Fibroblast of skin of left biceps (primary cell): ENCODE measurements around the gene XXYLT1.
"Not testable (repeated sequence)": the region's sequence is repeated elsewhere in the genome, so short reads cannot be mapped to it uniquely, and the experiment has no call there.

Source experiments
- DNase-seq, 2 experiments: peaks; one replicate each; pipeline ENCODE4 v3.0.0-alpha.2; 2013; ENCODE audit warnings: low read depth in 2 of 2

Gene XXYLT1

DNA sequence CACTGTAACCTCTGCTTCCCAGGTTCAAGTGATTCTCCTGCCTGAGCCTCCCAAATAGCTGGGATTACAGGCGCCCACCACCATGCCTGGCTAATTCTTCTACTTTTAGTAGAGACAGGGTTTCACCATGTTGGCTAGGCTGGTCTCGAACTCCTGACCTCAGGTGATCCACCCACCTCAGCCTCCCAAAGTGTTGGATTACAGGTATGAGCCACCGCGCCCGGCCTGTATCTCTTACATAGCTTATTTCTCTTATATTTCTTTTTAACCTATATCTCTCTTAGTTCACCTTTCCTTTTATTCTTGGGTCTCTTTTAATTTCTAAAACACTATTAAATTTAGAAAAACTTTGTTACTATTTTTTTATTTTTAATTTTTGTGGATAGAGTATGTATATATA, 42.1 kb downstream of the XXYLT1 start:
- DNase-seq: not testable (repeated sequence)

DNA sequence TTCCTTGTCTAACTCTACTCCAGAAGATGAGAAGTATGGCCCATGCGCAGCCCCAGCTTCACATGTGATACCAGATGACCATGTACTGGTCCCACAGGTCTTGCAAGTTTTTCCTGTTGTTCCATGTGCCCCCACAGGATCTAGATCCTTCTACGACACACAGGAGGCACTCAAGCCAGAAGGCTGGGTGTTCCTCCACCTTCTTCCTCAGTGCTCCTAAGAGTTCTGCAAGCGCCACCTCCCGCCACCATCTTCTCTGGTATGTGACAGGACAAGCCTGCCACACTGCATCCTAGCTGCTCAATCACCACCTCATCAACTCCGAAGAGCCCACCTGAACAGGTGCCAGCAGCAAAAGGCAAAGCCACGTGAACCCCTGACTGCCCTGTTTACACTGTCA, 43.1 kb downstream of the XXYLT1 start:
- no peak for DNase-seq

DNA sequence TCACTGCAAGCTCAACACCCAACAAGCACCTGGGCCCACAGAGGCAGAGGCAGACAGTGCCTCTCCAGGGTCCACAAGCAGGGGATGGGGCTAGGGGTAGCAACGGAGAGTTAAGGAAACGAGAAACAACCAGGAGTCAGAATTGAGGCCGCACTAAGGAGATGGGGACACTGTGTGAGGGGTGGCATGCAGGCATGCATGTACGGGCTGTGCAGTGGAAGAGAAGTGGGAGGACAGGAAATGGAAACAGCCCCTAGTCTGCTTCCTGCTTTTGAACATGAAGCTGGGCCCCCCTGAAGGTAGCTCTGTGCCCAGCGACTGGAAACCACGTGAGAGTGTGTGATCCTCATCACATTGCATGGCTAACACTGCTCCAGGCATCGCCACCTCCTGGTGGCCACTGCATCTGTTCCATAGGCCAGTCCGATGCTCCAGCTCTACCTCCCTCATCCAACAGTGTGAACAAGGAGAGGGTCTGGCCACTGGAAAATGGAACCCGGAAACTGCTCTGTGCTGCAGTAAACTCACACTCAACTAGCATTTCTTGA, 44.0 kb downstream of the XXYLT1 start:
- DNase-seq: no peak

DNA sequence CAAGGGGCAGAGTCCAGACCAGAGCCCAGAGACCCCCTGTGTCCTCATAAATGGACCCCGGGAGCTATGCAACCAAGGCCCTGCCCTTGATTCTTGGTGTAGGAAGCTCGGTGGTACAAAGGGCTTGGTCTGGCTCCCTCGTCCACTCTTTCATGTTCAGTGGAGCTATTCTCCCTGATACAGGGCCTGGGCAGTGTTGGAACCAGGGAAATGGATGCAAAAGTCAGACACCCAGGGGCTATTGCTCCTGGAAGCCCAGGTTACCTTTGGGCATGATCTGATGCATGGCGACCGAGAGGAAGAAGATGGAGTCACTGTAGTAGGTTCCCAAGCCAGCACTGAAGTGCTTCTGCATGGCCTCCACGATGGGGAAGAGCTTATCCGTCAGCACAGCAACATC, 44.5 kb downstream of the XXYLT1 start:
- no peak for DNase-seq

- no peak for DNase-seq
These were observed 45.9 kb downstream of the XXYLT1 start for GRCh38 chr3:195224980-195225580.

GRCh38 chr3:195224156-195224979, 46.6 kb downstream of the XXYLT1 start:
- DNase-seq: no peak

DNA sequence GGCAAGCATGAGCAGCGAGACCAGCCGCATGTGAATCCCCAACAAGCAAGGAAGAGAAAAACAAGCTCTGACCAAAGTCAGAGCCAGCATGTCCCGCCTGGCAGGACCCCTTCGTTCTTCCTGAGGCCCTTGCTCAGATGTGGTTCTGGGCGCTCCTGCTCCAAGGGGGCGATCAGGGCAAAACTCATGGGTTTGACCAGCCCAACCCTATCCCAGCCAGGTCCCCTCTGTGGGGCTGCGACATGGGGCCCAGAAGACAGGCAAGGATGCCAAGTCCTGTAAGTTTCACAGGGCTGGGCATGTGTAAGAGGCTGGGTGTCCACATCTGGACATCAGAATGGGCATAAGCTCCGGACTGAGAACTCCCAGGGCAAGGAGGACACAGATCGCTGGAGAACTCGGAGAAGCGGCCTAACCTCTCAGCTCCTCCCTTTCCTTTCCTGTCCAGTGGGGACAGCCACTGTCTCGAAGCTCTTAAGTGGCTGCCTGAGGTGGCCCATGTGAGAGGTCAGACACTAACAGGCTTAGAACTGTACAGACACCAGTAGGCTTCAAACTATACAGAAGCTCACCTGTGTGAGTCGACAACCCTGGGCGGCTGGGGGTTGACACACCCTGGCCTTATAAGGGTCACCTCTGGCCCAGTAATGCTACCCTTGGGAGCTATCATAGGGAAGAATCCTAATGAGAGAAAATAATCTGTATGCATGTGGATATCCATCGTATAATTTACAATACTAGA, 48.9 kb downstream of the XXYLT1 start:
- DNase-seq: no peak

DNA sequence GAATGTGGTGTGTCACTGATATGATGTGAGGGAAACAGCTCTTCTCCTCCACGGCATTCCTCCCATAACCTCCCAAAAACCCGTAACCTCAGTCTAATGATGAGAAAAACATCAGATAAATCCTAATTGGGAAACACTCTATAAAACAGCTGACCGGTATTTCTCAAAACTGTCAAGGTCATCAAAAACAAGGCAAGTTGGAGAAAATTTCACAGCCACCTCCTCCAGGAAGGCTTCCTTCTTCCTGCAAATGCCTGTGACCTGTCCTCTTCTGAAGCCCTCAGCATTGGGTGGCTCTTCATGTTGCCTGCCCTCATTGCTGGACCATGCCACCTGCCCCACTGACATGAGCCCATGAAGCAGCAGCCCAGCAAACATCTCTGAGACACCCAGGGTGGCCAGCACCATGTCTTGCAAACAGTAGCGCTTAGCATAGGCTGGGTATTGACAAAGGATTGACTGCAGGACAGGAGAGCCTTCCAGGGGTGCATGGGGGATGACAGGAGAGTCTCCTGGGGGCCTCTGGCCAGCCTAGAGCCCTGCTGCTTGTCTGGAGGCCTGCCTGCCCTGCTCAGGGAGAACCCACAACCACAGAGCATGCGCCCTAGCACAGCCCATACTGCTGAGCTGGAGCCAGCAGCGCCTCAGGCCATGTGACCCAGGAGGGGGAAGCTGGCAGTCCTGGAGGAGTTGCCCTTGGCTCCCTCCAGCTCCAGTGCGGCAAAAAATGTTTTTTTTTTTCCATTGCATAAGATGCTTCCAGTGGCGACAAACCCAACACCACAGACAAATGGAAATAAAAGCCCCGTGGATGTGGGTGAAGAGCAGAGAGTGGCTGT, 49.7 kb downstream of the XXYLT1 start:
- no peak for DNase-seq

DNA sequence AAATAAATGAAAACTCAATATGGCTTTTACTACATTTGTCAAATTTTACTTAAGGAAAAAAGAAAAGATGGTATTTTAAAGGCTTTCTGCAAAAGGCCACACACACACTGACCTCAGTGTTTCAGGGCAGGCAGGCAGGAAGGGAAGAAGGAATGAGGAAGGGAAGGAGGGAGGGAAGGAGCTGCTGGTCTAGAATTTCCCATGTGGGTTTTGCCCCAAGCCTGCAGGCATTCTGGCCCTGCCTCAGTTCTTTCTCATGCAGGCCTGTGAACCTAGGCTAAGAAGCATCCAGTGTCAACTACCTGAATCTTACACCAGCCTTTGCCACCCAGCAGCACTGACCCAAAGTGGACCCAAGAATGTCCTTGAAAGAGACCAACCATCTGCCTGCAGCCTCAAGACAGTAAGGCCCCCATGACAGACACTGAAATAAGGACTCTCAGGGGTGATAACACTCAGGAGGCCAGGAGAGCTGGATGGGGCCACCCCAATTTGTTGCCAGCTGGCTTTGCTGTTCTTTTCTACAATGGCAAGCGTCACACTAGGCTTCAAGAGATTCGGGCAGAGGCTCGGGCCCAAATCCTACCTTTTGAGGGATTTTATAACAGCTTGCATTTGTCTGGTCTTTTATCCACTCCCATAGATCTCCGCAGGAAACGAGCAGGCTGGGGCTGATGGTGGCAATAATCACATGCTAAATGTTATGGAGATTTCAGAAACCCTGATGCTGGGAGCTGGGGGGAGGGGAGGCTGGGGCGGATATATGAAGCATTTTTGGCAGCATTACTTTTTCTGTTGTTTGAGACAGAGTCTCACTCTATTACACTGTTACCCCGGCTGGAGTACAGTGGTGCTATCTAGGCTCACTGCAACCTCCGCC, 51.4 kb downstream of the XXYLT1 start:
- no peak for DNase-seq

DNA sequence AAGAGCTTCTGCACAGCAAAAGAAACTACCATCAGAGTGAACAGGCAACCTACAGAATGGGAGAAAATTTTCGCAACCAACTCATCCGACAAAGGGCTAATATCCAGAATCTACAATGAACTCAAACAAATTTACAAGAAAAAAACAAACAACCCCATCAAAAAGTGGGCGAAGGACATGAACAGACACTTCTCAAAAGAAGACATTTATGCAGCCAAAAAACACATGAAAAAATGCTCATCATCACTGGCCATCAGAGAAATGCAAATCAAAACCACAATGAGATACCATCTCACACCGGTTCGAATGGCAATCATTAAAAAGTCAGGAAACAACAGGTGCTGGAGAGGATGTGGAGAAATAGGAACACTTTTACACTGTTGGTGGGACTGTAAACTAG, 52.6 kb downstream of the XXYLT1 start:
- not testable (repeated sequence) for DNase-seq

DNA sequence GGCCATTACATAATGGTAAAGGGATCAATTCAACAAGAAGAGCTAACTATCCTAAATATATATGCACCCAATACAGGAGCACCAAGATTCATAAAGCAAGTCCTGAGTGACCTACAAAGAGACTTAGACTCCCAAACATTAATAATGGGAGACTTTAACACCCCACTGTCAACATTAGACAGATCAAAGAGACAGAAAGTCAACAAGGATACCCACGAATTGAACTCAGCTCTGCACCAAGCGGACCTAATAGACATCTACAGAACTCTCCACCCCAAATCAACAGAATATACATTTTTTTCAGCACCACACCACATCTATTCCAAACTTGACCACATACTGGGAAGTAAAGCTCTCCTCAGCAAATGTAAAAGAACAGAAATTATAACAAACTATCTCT, 55.4 kb downstream of the XXYLT1 start:
- not testable (repeated sequence) for DNase-seq

- DNase-seq: no peak
These were observed 56.6 kb downstream of the XXYLT1 start for GRCh38 chr3:195214381-195214780.

GRCh38 chr3:195213639-195214315, 57.2 kb downstream of the XXYLT1 start:
- no peak for DNase-seq

DNA sequence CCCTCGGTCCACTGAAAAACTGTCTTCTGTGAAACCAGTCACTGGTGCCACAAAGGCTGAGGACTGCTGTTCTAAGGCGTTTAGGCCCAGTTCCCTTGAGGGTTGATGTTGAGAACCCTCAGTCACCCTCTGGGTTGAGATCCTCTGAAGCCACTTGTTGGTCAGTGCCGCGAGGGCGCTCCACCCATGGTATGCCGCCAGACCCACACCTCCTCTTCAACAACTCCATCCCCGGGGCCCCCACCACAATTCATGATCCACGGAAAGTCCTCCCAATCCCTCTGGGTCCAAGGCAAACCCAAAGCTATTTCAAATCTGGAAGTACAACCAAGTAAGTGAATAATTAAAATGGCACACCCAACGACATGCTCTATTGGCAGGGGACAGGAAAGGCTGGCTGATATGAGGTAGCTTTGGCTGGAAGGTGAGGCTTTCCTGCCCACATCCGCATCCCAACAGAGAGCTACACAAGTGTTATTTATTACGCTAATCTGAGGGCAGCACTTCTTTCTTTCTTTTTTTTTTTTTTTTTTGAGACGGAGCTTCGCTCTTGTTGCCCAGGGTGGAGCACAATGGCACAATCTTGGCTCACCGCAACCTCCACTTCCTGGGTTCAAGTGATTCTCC, 58.1 kb downstream of the XXYLT1 start:
- no peak for DNase-seq

DNA sequence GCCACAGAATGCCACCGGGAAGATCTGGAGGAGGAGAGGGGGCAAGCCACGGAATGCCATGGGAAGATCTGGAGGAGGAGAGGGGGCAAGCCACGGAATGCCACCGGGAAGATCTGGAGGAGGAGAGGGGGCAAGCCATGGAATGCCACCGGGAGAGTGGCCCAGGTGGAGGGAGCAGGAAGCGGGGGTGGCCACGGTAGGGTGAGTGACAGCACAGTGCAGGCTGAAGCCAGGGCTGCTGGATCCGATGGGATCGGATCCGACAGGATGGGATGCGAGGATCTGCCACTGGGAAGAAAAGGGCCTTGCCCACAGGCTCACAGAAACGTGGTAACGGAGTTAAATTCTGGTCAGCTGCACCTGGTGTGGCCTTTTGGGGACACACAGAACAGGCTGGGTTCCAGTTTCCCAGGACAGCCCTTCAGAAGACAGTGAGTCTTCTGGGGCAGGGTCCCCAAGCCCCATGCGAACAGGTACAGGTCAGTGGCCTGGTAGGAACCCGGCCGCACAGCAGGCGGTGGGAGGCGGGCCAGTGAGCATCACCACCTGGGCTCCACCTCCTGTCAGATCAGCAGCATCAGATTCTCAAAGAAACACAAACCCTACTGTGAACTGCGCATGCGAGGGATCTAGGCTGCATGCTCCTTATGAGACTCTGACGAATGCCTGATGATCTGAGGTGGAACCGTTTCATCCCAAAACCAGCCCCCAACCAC, 58.8 kb downstream of the XXYLT1 start:
- DNase-seq: no peak

GRCh38 chr3:195210266-195210973, 60.5 kb downstream of the XXYLT1 start:
- peak; percentile 92 to 93 for DNase-seq

- no peak for DNase-seq
These were observed 61.1 kb downstream of the XXYLT1 start for GRCh38 chr3:195209847-195210265.
